Stimulated activated CD4-positive, alpha-beta T cell treated with anti-CD3 and anti-CD28 coated beads, Interleukin-4, amount 100 ng/mL, for 1 hour (primary cell): ENCODE measurements around the gene STX18.

Source experiments
- DNase-seq: peaks from one replicate; pipeline ENCODE4 v3.0.0-alpha.2; 2020

STX18 gene

DNA sequence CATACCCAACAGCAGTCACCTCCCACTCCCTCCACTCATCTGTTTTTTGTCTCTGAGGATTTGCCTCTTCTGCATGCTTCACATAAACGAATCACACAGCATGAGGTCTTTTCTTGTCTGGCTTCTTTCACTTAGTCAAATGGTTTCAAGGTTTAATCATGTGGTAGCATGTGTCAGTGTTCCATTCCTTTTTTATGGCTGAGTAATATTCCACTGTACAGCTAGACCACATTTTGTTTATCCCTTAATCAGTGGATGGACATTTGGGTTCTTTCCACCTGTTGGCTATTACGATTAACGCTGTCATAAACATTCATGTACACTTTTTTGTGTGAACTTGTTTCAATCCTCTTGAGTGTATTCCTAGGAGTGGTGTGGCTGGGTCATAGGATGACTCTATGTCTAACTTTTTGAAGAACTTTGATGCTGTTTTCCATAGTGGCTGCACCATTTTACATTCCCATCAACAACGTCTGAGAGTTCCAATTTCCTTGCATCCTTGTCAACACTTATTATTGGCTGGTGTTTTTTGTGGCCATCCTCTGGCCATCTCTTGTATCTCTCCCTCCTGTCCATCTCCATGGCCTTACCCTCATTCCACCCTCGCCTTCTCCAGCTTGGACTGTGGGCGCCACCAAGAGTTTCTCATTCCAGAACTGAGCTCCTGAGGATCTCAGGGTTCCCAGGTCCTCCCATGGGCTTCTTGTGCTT, 167.3 kb downstream of the STX18 start:
- DNase-seq: no peak
